GM12878 (cell line): ENCODE measurements around the gene SERTAD1. TPM values are rescaled to one million over a fixed set of nuclear protein-coding genes. Genes with fewer than 3 reads are reported as not detected.

ENCODE experiments used
- ATAC-seq: fragments of 200-7000 bp; cut with Tn5 transposase; 3 replicates; pipeline ENCODE4 v1.9.1; 2020; ENCODE audit warnings: mild to moderate bottlenecking, moderate library complexity
- BruUV-seq: library from RNA; stranded (reverse); fragments of 400-500 nt; replicated peaks from 2 replicates; lab custom pipeline; 2021; lab: Mats Ljungman, UMichigan
- CTCF ChIA-PET: fragments of 300-600 bp; sonication (Branson Sonifier 250); formaldehyde crosslinking; extraction: SDS; loops from one replicate; lab custom pipeline; 2021; ENCODE audit warnings: inconsistent platforms; lab: Yijun Ruan, JAX
- POLR2A ChIA-PET: fragments of 350-600 bp; formaldehyde crosslinking; extraction: SDS; loops from one replicate; lab custom pipeline; 2021; ENCODE audit warnings: inconsistent platforms; lab: Charles Lee
- RAD21 ChIA-PET: fragments of 300-600 bp; sonication (Branson Sonifier 250); formaldehyde crosslinking; loops from one replicate; lab custom pipeline; 2023; ENCODE audit warnings: antibody characterized with exemption; ENCODE audit not compliant: unreplicated experiment; lab: Charles Lee
- SMC1A ChIA-PET: fragments of 300-600 bp; sonication (Branson Sonifier 250); formaldehyde crosslinking; loops from one replicate; lab custom pipeline; 2023; ENCODE audit not compliant: unreplicated experiment, uncharacterized antibody; lab: Charles Lee
- DNase-seq: peaks from one replicate; pipeline ENCODE4 v3.0.0-alpha.2; 2011; ENCODE audit warnings: low read depth, low spot score
- FAIRE-seq: peaks from 3 replicates; lab custom pipeline; 2011; peaks lifted over from hg19 to GRCh38; lab: Jason Lieb, UNC
- H2AFZ ChIP-seq: 2 replicates; pipeline ENCODE4 v1.6.0; 2011; ENCODE audit warnings: low read depth, low read length, control low read depth; ENCODE audit not compliant: control insufficient read depth
- H3K27ac ChIP-seq: 2 replicates; pipeline ENCODE4 v1.5.1; 2011; ENCODE audit warnings: control low read depth; ENCODE audit not compliant: control insufficient read depth, insufficient read depth
- H3K27me3 ChIP-seq, 2 experiments: replicated peaks in 1 of 2; 2 replicates each; pipeline versions ENCODE4 v1.6.0 to v1.6.1; 2011; ENCODE audit warnings: low read length in 1 of 2; ENCODE audit not compliant: control insufficient read depth in 2 of 2, insufficient read depth in 2 of 2
- H3K36me3 ChIP-seq, 2 experiments: 2 replicates each; pipeline ENCODE4 v1.5.1; 2011; ENCODE audit warnings: low read length in 1 of 2; ENCODE audit not compliant: control insufficient read depth in 2 of 2, insufficient read depth in 2 of 2
- H3K4me1 ChIP-seq: 2 replicates; pipeline ENCODE4 v1.6.1; 2011; ENCODE audit warnings: mild to moderate bottlenecking, low read length, moderate library complexity, mixed read lengths; ENCODE audit not compliant: control insufficient read depth, insufficient read depth
- H3K4me2 ChIP-seq: 2 replicates; pipeline ENCODE4 v1.6.0; 2011; ENCODE audit warnings: control low read depth; ENCODE audit not compliant: control insufficient read depth, insufficient read depth
- H3K4me3 ChIP-seq: fragments of 200-600 bp; sonication (generic); 2 replicates; pipeline ENCODE4 v1.5.1; 2016
- H3K79me2 ChIP-seq: 2 replicates; pipeline ENCODE4 v1.6.0; 2011; ENCODE audit warnings: low read length; ENCODE audit not compliant: control insufficient read depth, insufficient read depth
- H3K9ac ChIP-seq: 2 replicates; pipeline ENCODE4 v1.8.0; 2011; ENCODE audit warnings: low read length, control low read depth, mixed read lengths; ENCODE audit not compliant: control insufficient read depth, insufficient read depth
- H3K9me3 ChIP-seq: replicated peaks from 3 replicates; pipeline ENCODE4 v1.5.1; 2011; ENCODE audit warnings: mild to moderate bottlenecking, low read length; ENCODE audit not compliant: control insufficient read depth, insufficient read depth
- H4K20me1 ChIP-seq: 2 replicates; pipeline ENCODE4 v1.6.0; 2011; ENCODE audit not compliant: control insufficient read depth, insufficient read depth
- BRCA1 ChIP-seq: IDR thresholded peaks from 2 replicates; pipeline ENCODE4 v1.6.1; 2011; ENCODE audit warnings: low read depth, low read length, improper control_type of control experiment
- CEBPZ ChIP-seq: fragments of 150-350 bp; IDR thresholded peaks from 2 replicates; pipeline ENCODE4 v1.6.1; 2016; ENCODE audit warnings: low read depth, low read length
- CHD2 ChIP-seq: IDR thresholded peaks from 2 replicates; pipeline ENCODE4 v1.6.1; 2011; ENCODE audit warnings: low read depth, low read length, improper control_type of control experiment, borderline replicate concordance
- CREB1 ChIP-seq: IDR thresholded peaks from 2 replicates; pipeline ENCODE4 v1.6.1; 2012; ENCODE audit warnings: low read depth, mild to moderate bottlenecking, inconsistent platforms
- DPF2 ChIP-seq: fragments of 450-650 bp; IDR thresholded peaks from 2 replicates; pipeline ENCODE4 v1.6.1; 2017; ENCODE audit warnings: mild to moderate bottlenecking
- HDAC6 ChIP-seq: fragments of 200-600 bp; sonication (generic); IDR thresholded peaks from one replicate; pipeline ENCODE4 v1.8.0; 2017; ENCODE audit warnings: antibody characterized with exemption; ENCODE audit not compliant: unreplicated experiment
- HSF1 ChIP-seq: fragments of 150-350 bp; IDR thresholded peaks from 2 replicates; pipeline ENCODE4 v1.6.1; 2014; ENCODE audit warnings: mild to moderate bottlenecking, low read depth, low read length
- NFYB ChIP-seq: IDR thresholded peaks from 2 replicates; pipeline ENCODE4 v1.6.1; 2011; ENCODE audit warnings: low read depth, mild to moderate bottlenecking, low read length, improper control_type of control experiment, moderate library complexity; ENCODE audit not compliant: insufficient read depth
- PAX5 ChIP-seq: IDR thresholded peaks from 2 replicates; pipeline ENCODE4 v1.6.1; 2011; ENCODE audit warnings: low read depth, low read length, borderline replicate concordance
- RELA ChIP-seq: fragments of 450-650 bp; IDR thresholded peaks from 2 replicates; pipeline ENCODE4 v1.8.0; 2014; ENCODE audit warnings: borderline replicate concordance; ENCODE audit not compliant: partially characterized antibody
- RUNX3 ChIP-seq: IDR thresholded peaks from 2 replicates; pipeline ENCODE4 v1.6.1; 2012; ENCODE audit warnings: low read length, inconsistent platforms
- SMAD1 ChIP-seq: fragments of 450-650 bp; IDR thresholded peaks from 2 replicates; pipeline ENCODE4 v1.6.1; 2018; ENCODE audit warnings: mild to moderate bottlenecking, low read depth; ENCODE audit not compliant: partially characterized antibody
- SREBF1 ChIP-seq: IDR thresholded peaks from 2 replicates; pipeline ENCODE4 v1.6.1; 2012; ENCODE audit warnings: mild to moderate bottlenecking, low read length
- TCF3 ChIP-seq: IDR thresholded peaks from 2 replicates; pipeline ENCODE4 v1.6.1; 2012; ENCODE audit warnings: low read depth, mild to moderate bottlenecking, low read length, borderline replicate concordance; ENCODE audit not compliant: insufficient read depth
- ZBTB40 ChIP-seq: fragments of 450-650 bp; IDR thresholded peaks from 2 replicates; pipeline ENCODE4 v1.6.1; 2016; ENCODE audit warnings: mild to moderate bottlenecking, moderate library complexity, borderline replicate concordance
- ZNF217 ChIP-seq: fragments of 450-650 bp; IDR thresholded peaks from 2 replicates; pipeline ENCODE4 v1.6.1; 2017; ENCODE audit warnings: antibody characterized with exemption, mild to moderate bottlenecking
- WGBS: methylation state at CpG from one replicate; pipeline ENCODE4 v1.1.6; 2016; ENCODE audit warnings: low lambda C conversion rate; ENCODE audit not compliant: insufficient replicate concordance, insufficient coverage; ENCODE audit errors: missing lambda C conversion rate; 5-methylcytosine and 5-hydroxymethylcytosine counted together
- in situ Hi-C: fragments of 300-500 bp; cut with MboI; formaldehyde crosslinking; loops from 9 replicates; pipeline ENCODE4 v1.14.3; 2018; ENCODE audit warnings: mixed read lengths
- intact Hi-C: fragments of 100-400 bp; cut with micrococcal nuclease; formaldehyde crosslinking; loops from one replicate; pipeline ENCODE4 v1.14.2; 2022; ENCODE audit not compliant: unreplicated experiment
- polyA plus RNA-seq, 11 experiments: library from polyadenylated mRNA; depleted of rRNA in 4 of 11; unstranded in 6 of 11; stranded (reverse) in 5 of 11; fragments of >200 nt; fragmentation: Nextera tagmentation in 4 of 11; fragmentation: Illumina TruSeq in 1 of 11; extraction: Ambion mirVana in 4 of 11; extraction: Trizol in 1 of 11; gene quantifications; 1 replicate in 1 of 11; 2 replicates in 10 of 11; pipeline versions ENCODE4 v1.2.1 to v1.2.3, GENCODE V29; 2011 to 2016; ENCODE audit warnings: inconsistent platforms in 2 of 11, missing spikeins in 2 of 11, low read depth in 1 of 11
- total RNA-seq, 4 experiments: library from RNA; depleted of rRNA in 3 of 4; stranded (reverse); fragments of >200 nt in 3 of 4; fragmentation: Illumina TruSeq in 1 of 4; extraction: Trizol in 1 of 4; gene quantifications; 2 replicates each; pipeline versions ENCODE4 v1.2.1 to v1.2.3, GENCODE V29; 2013 to 2021

SERTAD1 gene
- total and polyA plus RNA-seq, 10 of the 15 experiments (the other 5 are each of a cell fraction or from before 2014, with no cell fraction given): 0.23 to 14.2 (median 8.0) TPM

GRCh38 chr19:40445780-40446262, 20.0 kb upstream of the SERTAD1 start:
- H3K27ac ChIP-seq: no peak overlapping the region
- no TSS peak for BruUV-seq
- H3K4me2 ChIP-seq: no peak overlapping the region
- FAIRE-seq (no peak), ATAC-seq (no peak), DNase-seq (no peak)
- H3K4me1 ChIP-seq: peaks cover 5% of the 10 kb centered on the region; the same call in 1 of the 2 replicates
- in situ Hi-C loops: no loop called here
- CTCF ChIA-PET: interaction anchor here (0.8 to 4.6 kb wide), 4 partner anchors 25 to 141 kb away, joined by 3 to 40 read pairs (median 8); no protein-coding TSS in a partner anchor
- RAD21 ChIA-PET: interaction anchor here (3.3 kb wide), 1 partner anchor 25 kb away, joined by 35 read pairs; no protein-coding TSS in a partner anchor
- peaks cover 5 to 9% of the 10 kb centered on the region in 2 experiments; a peak in 3 of 4 replicates for H3K36me3 ChIP-seq
- peaks cover 28% of the 10 kb centered on the region for H3K79me2 ChIP-seq
- H3K9me3 ChIP-seq: no peaks in the 10 kb centered on the region
- POLR2A ChIA-PET: interaction anchor here (4.7 kb wide), 1 partner anchor 19 kb away, joined by 49 read pairs; the partner anchor contains the start of gene SERTAD1
- SMC1A ChIA-PET: interaction anchor here (1.2 to 4.2 kb wide), 2 partner anchors 25 to 98 kb away, joined by 3 to 35 read pairs; partner anchors contain the start of gene C19orf47
- H3K27me3 ChIP-seq: no peaks in the 10 kb centered on the region
- H3K4me3 ChIP-seq: no peak overlapping the region
- H3K9ac ChIP-seq: no peak overlapping the region
- intact Hi-C loops: loop anchor here (2.0 kb wide), 1 partner anchor 141 kb away; no protein-coding TSS in a partner anchor
- WGBS: 63% methylated on average over 9 of the region's 9 CpGs
- H4K20me1 ChIP-seq: no peaks in the 10 kb centered on the region
- no peak overlapping the region for H2AFZ ChIP-seq
- TF ChIP-seq CHD2 (no peak), RUNX3 (no peak), CREB1 (no peak), HSF1 (no peak), NFYB (no peak), ZBTB40 (no peak), BRCA1 (no peak), RELA (no peak), HDAC6 (no peak), SREBF1 (no peak), ZNF217 (no peak), CEBPZ (no peak), DPF2 (no peak), SMAD1 (no peak), PAX5 (no peak), TCF3 (no peak)
